Measurements from ENCODE around the gene BICRA. TPM values are rescaled to one million over a fixed set of nuclear protein-coding genes. Genes with fewer than 3 reads are reported as not detected.

Gene BICRA
- total RNA-seq (ENCODE audit: low replicate concordance) = 1.1 and 8.5 TPM in 2 replicates

GRCh38 chr19:47608969-47609905 is at the start of gene BICRA:
Gene BICRA, plus strand, starts transcription at chr19:47609134. Its CDS starts 64,441 bp downstream, at chr19:47673575.
- DNase-seq (ENCODE audit: low read depth) = peak; percentile 81
- no peak for TF ChIP-seq CTCF (IDR thresholded peaks at IDR 0.05; ENCODE audit: insufficient read depth, low read length)
- H3K4me3 ChIP-seq (ENCODE audit: low read depth, low read length) = peak within 1 kb of the TSS; percentile 91

- no peak for TF ChIP-seq CTCF (IDR thresholded peaks at IDR 0.05; ENCODE audit: insufficient read depth, low read length)
- H3K4me3 ChIP-seq (ENCODE audit: low read depth, low read length) = no peak overlapping the region
- DNase-seq (ENCODE audit: low read depth) = no peak
These were observed 47.9 kb upstream of the BICRA start for GRCh38 chr19:47560999-47561398.

GRCh38 chr19:47561440-47562057 is 47.4 kb upstream of the BICRA start:
- TF ChIP-seq CTCF (IDR thresholded peaks at IDR 0.05; ENCODE audit: insufficient read depth, low read length) = no peak
- DNase-seq (ENCODE audit: low read depth) = no peak
- H3K4me3 ChIP-seq (ENCODE audit: low read depth, low read length) = no peak overlapping the region

- TF ChIP-seq CTCF (IDR thresholded peaks at IDR 0.05; ENCODE audit: insufficient read depth, low read length) = no peak
- DNase-seq (ENCODE audit: low read depth) = no peak
- H3K4me3 ChIP-seq (ENCODE audit: low read depth, low read length) = no peak overlapping the region
These were observed 44.9 kb upstream of the BICRA start for GRCh38 chr19:47564081-47564480.

- no peak for DNase-seq (ENCODE audit: low read depth)
- no peak overlapping the region for H3K4me3 ChIP-seq (ENCODE audit: low read depth, low read length)
- no peak for TF ChIP-seq CTCF (IDR thresholded peaks at IDR 0.05; ENCODE audit: insufficient read depth, low read length)
These were observed 39.6 kb upstream of the BICRA start for GRCh38 chr19:47569331-47569730.

GRCh38 chr19:47572635-47573034 is 36.3 kb upstream of the BICRA start:
- no peak overlapping the region for H3K4me3 ChIP-seq (ENCODE audit: low read depth, low read length)

More at GRCh38 chr19:47572635-47573034, 36.3 kb upstream of the BICRA start:
- no peak for TF ChIP-seq CTCF (IDR thresholded peaks at IDR 0.05; ENCODE audit: insufficient read depth, low read length)
- no peak for DNase-seq (ENCODE audit: low read depth)
